HepG2 (cell line): ENCODE results near the gene DUOXA1. TPM values are rescaled to one million over a fixed set of nuclear protein-coding genes. Genes with fewer than 3 reads are reported as not detected.

Experiments used
- BCL6 ChIP-seq: IDR thresholded peaks from 2 replicates; pipeline ENCODE4 v1.6.1; 2016; ENCODE audit warnings: missing genetic modification reagents, missing compliant biosample characterization
- DR1 ChIP-seq: sonication (generic); formaldehyde crosslinking; IDR thresholded peaks from 2 replicates; pipeline ENCODE4 v1.8.0; 2021; ENCODE audit warnings: mild to moderate bottlenecking, missing genetic modification reagents, inconsistent platforms
- FOSL2 ChIP-seq: sonication (generic); formaldehyde crosslinking; IDR thresholded peaks from 2 replicates; pipeline ENCODE4 v1.4.0; 2020; ENCODE audit warnings: missing genetic modification reagents
- FOXA3 ChIP-seq: IDR thresholded peaks from 2 replicates; pipeline ENCODE4 v1.6.1; 2016; ENCODE audit warnings: missing genetic modification reagents, missing compliant biosample characterization
- GMEB1 ChIP-seq: sonication (generic); formaldehyde crosslinking; IDR thresholded peaks from 2 replicates; pipeline ENCODE4 v1.5.1; 2020; ENCODE audit warnings: missing genetic modification reagents, mild to moderate bottlenecking, borderline replicate concordance
- HES4 ChIP-seq: sonication (generic); formaldehyde crosslinking; IDR thresholded peaks from 2 replicates; pipeline ENCODE4 v1.9.0; 2021; ENCODE audit warnings: mild to moderate bottlenecking, missing genetic modification reagents, borderline replicate concordance
- HOXA7 ChIP-seq: sonication (generic); formaldehyde crosslinking; IDR thresholded peaks from 2 replicates; pipeline ENCODE4 v1.8.1; 2022; ENCODE audit warnings: mild to moderate bottlenecking, missing genetic modification reagents, moderate library complexity
- IKZF4 ChIP-seq: sonication (generic); formaldehyde crosslinking; IDR thresholded peaks from 2 replicates; pipeline ENCODE4 v1.5.1; 2020; ENCODE audit warnings: borderline replicate concordance, mild to moderate bottlenecking, low read depth, missing genetic modification reagents; ENCODE audit errors: not compliant biosample characterization
- LBX2 ChIP-seq: sonication (generic); formaldehyde crosslinking; IDR thresholded peaks from 2 replicates; pipeline ENCODE4 v1.5.0; 2020; ENCODE audit warnings: missing genetic modification reagents, mild to moderate bottlenecking, borderline replicate concordance
- MATR3 ChIP-seq: sonication (generic); formaldehyde crosslinking; IDR thresholded peaks from 2 replicates; pipeline ENCODE4 v1.4.0; 2020; ENCODE audit warnings: missing genetic modification reagents
- NONO ChIP-seq, 2 experiments: fragments of 450-650 bp in 1 of 2; sonication (generic) in 1 of 2; formaldehyde crosslinking in 1 of 2; IDR thresholded peaks in 1 of 2; conservative IDR thresholded peaks in 1 of 2; 2 replicates each; pipeline versions ENCODE4 v1.6.1 to v1.8.0; 2017 to 2022; ENCODE audit warnings: mild to moderate bottlenecking in 1 of 2, missing genetic modification reagents in 1 of 2, moderate library complexity in 1 of 2
- RXRB ChIP-seq: IDR thresholded peaks from 2 replicates; pipeline ENCODE4 v1.6.1; 2016; ENCODE audit warnings: borderline replicate concordance, missing genetic modification reagents, missing compliant biosample characterization
- SAP130 ChIP-seq: IDR thresholded peaks from 2 replicates; pipeline ENCODE4 v1.6.1; 2016; ENCODE audit warnings: low read depth
- SIX1 ChIP-seq: sonication (generic); formaldehyde crosslinking; IDR thresholded peaks from 2 replicates; pipeline ENCODE4 v1.4.0; 2020; ENCODE audit warnings: missing genetic modification reagents, borderline replicate concordance
- SIX4 ChIP-seq: sonication (generic); formaldehyde crosslinking; IDR thresholded peaks from 2 replicates; pipeline ENCODE4 v1.4.0; 2020; ENCODE audit warnings: missing genetic modification reagents
- SMC3 ChIP-seq: IDR thresholded peaks from 2 replicates; pipeline ENCODE4 v1.6.1; 2011; ENCODE audit warnings: low read length, improper control_type of control experiment
- SRSF1 ChIP-seq: fragments of 200-400 bp; formaldehyde crosslinking; optimal IDR thresholded peaks from 2 replicates; pipeline ENCODE3; 2017; ENCODE audit warnings: mild to moderate bottlenecking, low read depth, low read length, moderate library complexity
- TBL1XR1 ChIP-seq: fragments of 150-350 bp; IDR thresholded peaks from 2 replicates; pipeline ENCODE4 v1.6.1; 2014; ENCODE audit warnings: borderline replicate concordance, low read length; ENCODE audit not compliant: partially characterized antibody
- TFAP4 ChIP-seq: sonication (generic); IDR thresholded peaks from 2 replicates; pipeline ENCODE4 v1.6.1; 2016; ENCODE audit warnings: low read depth, borderline replicate concordance
- TP53 ChIP-seq: sonication (generic); formaldehyde crosslinking; conservative IDR thresholded peaks from 2 replicates; pipeline ENCODE4 v1.4.0; 2020; ENCODE audit warnings: missing genetic modification reagents
- UBTF ChIP-seq: sonication (generic); formaldehyde crosslinking; IDR thresholded peaks from 2 replicates; pipeline ENCODE4 v1.4.0; 2020; ENCODE audit warnings: mild to moderate bottlenecking, missing genetic modification reagents
- ZNF446 ChIP-seq: sonication (generic); formaldehyde crosslinking; IDR thresholded peaks from 2 replicates; pipeline ENCODE4 v1.5.0; 2020; ENCODE audit warnings: mild to moderate bottlenecking, missing genetic modification reagents
- ZNF614 ChIP-seq: IDR thresholded peaks from 2 replicates; pipeline ENCODE4 v1.6.1; 2018; ENCODE audit warnings: missing biosample characterization, missing genetic modification reagents, inconsistent platforms, borderline replicate concordance
- ZNF619 ChIP-seq: sonication (generic); formaldehyde crosslinking; IDR thresholded peaks from 2 replicates; pipeline ENCODE4 v1.4.0; 2020; ENCODE audit warnings: mild to moderate bottlenecking, missing genetic modification reagents
- ZNF83 ChIP-seq: sonication (generic); formaldehyde crosslinking; IDR thresholded peaks from 2 replicates; pipeline ENCODE4 v1.4.0; 2020; ENCODE audit warnings: missing genetic modification reagents, mild to moderate bottlenecking, borderline replicate concordance
- ZSCAN25 ChIP-seq: sonication (generic); formaldehyde crosslinking; IDR thresholded peaks from 2 replicates; pipeline ENCODE4 v1.8.0; 2022; ENCODE audit warnings: mild to moderate bottlenecking, missing genetic modification reagents
- polyA plus RNA-seq, 8 experiments: library from polyadenylated mRNA; depleted of rRNA in 3 of 8; stranded (reverse) in 7 of 8; unstranded in 1 of 8; fragments of >200 nt; fragmentation: Illumina TruSeq in 4 of 8; extraction: Trizol in 4 of 8; gene quantifications; 2 replicates each; pipeline versions ENCODE4 v1.2.1 to v1.2.3, GENCODE V29; 2011 to 2016; ENCODE audit warnings: low read depth in 4 of 8, missing spikeins in 1 of 8, mixed read lengths in 1 of 8; ENCODE audit not compliant: insufficient read depth in 1 of 8
- total RNA-seq, 5 experiments: library from RNA; depleted of rRNA; stranded (reverse); fragments of >200 nt; fragmentation: Illumina TruSeq; extraction: Trizol; gene quantifications; 2 replicates each; pipeline ENCODE4 v1.2.3, GENCODE V29; 2016; ENCODE audit warnings: low read depth in 1 of 5

DUOXA1 gene
- total and polyA plus RNA-seq, 2 of the 13 experiments (the other 11 are each of a cell fraction or from before 2014, with no cell fraction given) = not detected

- no peak for TF ChIP-seq MATR3 (CRISPR knock-in tag)
- TF ChIP-seq TBL1XR1 = no peak
- 0 out of 2 replicates have a peak, but pooled peaks have one; percentile 58 for TF ChIP-seq ZNF83 (CRISPR knock-in tag)
- 0 out of 2 replicates have a peak, but pooled peaks have one; percentile 31 for TF ChIP-seq UBTF (CRISPR knock-in tag)
- TF ChIP-seq ZNF619 = no peak
- TF ChIP-seq HES4 (CRISPR knock-in tag) = no peak
- peak; percentile 65; the same call in 1 of the 2 replicates for TF ChIP-seq ZNF614 (CRISPR knock-in tag)
- 0 out of 2 replicates have a peak, but pooled peaks have one; percentile 33 for TF ChIP-seq GMEB1
- no peak for TF ChIP-seq HOXA7
- peak; percentile 47; the same call in 1 of the 2 replicates for TF ChIP-seq RXRB (CRISPR knock-in tag)
- peak; percentile 97 for TF ChIP-seq SIX1 (CRISPR knock-in tag)
- TF ChIP-seq SAP130 = 0 out of 2 replicates have a peak, but pooled peaks have one; percentile 38
- no peak for TF ChIP-seq NONO (IDR thresholded peaks at IDR 0.05)
- peak; percentile 59; the same call in 1 of the 2 replicates for TF ChIP-seq NONO (CRISPR knock-in tag; conservative IDR thresholded peaks at IDR 0.05)
- peak; percentile 93 for TF ChIP-seq SMC3
- TF ChIP-seq DR1 (CRISPR knock-in tag) = no peak
- no peak for TF ChIP-seq SRSF1
- TF ChIP-seq TFAP4 = peak; percentile 35; the same call in 1 of the 2 replicates
- TF ChIP-seq BCL6 (CRISPR knock-in tag) = peak; percentile 8; the same call in 1 of the 2 replicates
- peak; percentile 60 for TF ChIP-seq FOSL2
- TF ChIP-seq SIX4 (CRISPR knock-in tag) = peak; percentile 94
- TF ChIP-seq LBX2 (CRISPR knock-in tag) = no peak
- TF ChIP-seq IKZF4 (CRISPR knock-in tag) = no peak
- TF ChIP-seq ZNF446 (CRISPR knock-in tag) = no peak
- TF ChIP-seq ZSCAN25 = no peak
- 0 out of 2 replicates have a peak, but pooled peaks have one; percentile 28 for TF ChIP-seq FOXA3
- no peak for TF ChIP-seq TP53 (CRISPR knock-in tag)
Measured at GRCh38 chr15:45118131-45118588, 11.5 kb downstream of the DUOXA1 start (continued).
